RWPE1 (cell line): ENCODE results near the gene BCR.

ENCODE experiments used
- CTCF ChIA-PET: fragments of 350-600 bp; sonication (Branson Sonifier 250); formaldehyde crosslinking; extraction: SDS; loops from one replicate; lab custom pipeline; 2021; lab: Yijun Ruan, JAX
- POLR2A ChIA-PET: fragments of 400-600 bp; formaldehyde crosslinking; extraction: SDS; loops from one replicate; lab custom pipeline; 2020; ENCODE audit warnings: antibody characterized with exemption; ENCODE audit not compliant: low non-redundant PET; lab: Yijun Ruan, JAX
- DNase-seq: peaks from one replicate; pipeline ENCODE4 v3.0.0; 2012; ENCODE audit warnings: low spot score
- H3K27ac ChIP-seq: fragments of 450-650 bp; 2 replicates; pipeline ENCODE4 v1.5.1; 2017
- CTCF ChIP-seq: fragments of 450-650 bp; conservative IDR thresholded peaks from 2 replicates; pipeline ENCODE4 v1.5.1; 2017; ENCODE audit warnings: low read depth, mild to moderate bottlenecking

The BCR gene

GRCh38 chr22:23155831-23156230 is 24.5 kb upstream of the BCR start:
- POLR2A ChIA-PET: no interaction called here
- no peak for DNase-seq
- CTCF ChIA-PET: interaction anchor here (0.9 kb wide), 1 partner anchor 16 kb away, joined by 6 read pairs; no protein-coding TSS in a partner anchor
- no peak overlapping the region for H3K27ac ChIP-seq
- TF ChIP-seq CTCF: no peak

GRCh38 chr22:23156286-23156685 is 24.0 kb upstream of the BCR start:
- CTCF ChIA-PET: interaction anchor here (0.6 to 0.9 kb wide), 2 partner anchors 17 to 128 kb away, joined by 3 to 6 read pairs; no protein-coding TSS in a partner anchor
- no peak for TF ChIP-seq CTCF
- no peak overlapping the region for H3K27ac ChIP-seq
- POLR2A ChIA-PET: no interaction called here
- no peak for DNase-seq

GRCh38 chr22:23157560-23158515 is 22.5 kb upstream of the BCR start:
- ChIA-PET POLR2A (no interaction called here), CTCF (interaction anchor here (0.5 kb wide), 1 partner anchor 133 kb away, joined by 3 read pairs; no protein-coding TSS in a partner anchor)
- no peak for TF ChIP-seq CTCF
- DNase-seq: no peak
- H3K27ac ChIP-seq: no peak overlapping the region

GRCh38 chr22:23158516-23159290 is 21.6 kb upstream of the BCR start:
- ChIA-PET POLR2A (no interaction called here), CTCF (no interaction called here)
- no peak for TF ChIP-seq CTCF
- DNase-seq: no peak
- H3K27ac ChIP-seq: no peak overlapping the region

GRCh38 chr22:23159291-23159630 is 21.0 kb upstream of the BCR start:
- no peak for TF ChIP-seq CTCF
- ChIA-PET CTCF (no interaction called here), POLR2A (no interaction called here)
- DNase-seq: no peak
- no peak overlapping the region for H3K27ac ChIP-seq

GRCh38 chr22:23161029-23161428 is 19.3 kb upstream of the BCR start:
- TF ChIP-seq CTCF: no peak
- no peak overlapping the region for H3K27ac ChIP-seq
- ChIA-PET POLR2A (no interaction called here), CTCF (no interaction called here)
- no peak for DNase-seq
